GM21619 (cell line): ENCODE results near the gene ACTN4.
"Not testable (repeated sequence)": the region's sequence is repeated elsewhere in the genome, so short reads cannot be mapped to it uniquely, and the experiment has no call there.

ENCODE experiments used
- ATAC-seq: cut with Tn5 transposase; IDR thresholded peaks from one replicate; pipeline ENCODE4 v1.9.1; 2021; ENCODE audit not compliant: unreplicated experiment

Gene ACTN4

GRCh38 chr19:38647368-38647965 lies at the start of gene ACTN4:
Gene ACTN4 (plus strand): TSS chr19:38647649. CDS start chr19:38647746, 97 bp downstream.
- peak; percentile 72 for ATAC-seq

GRCh38 chr19:38599722-38600121 lies 47.7 kb upstream of the ACTN4 start:
- no peak for ATAC-seq

- not testable (repeated sequence) for ATAC-seq
Observed at GRCh38 chr19:38602856-38603255, 44.6 kb upstream of the ACTN4 start.

GRCh38 chr19:38606131-38606530 lies 41.3 kb upstream of the ACTN4 start:
- ATAC-seq: no peak

GRCh38 chr19:38614289-38614688 lies 33.2 kb upstream of the ACTN4 start:
- no peak for ATAC-seq

- no peak for ATAC-seq
Observed at GRCh38 chr19:38615007-38615581, 32.4 kb upstream of the ACTN4 start.

GRCh38 chr19:38616265-38616664 lies 31.2 kb upstream of the ACTN4 start:
- no peak for ATAC-seq

- no peak for ATAC-seq
Observed at GRCh38 chr19:38617283-38617763, 30.1 kb upstream of the ACTN4 start.

- ATAC-seq: peak; percentile 57
Observed at GRCh38 chr19:38617764-38618589, 29.5 kb upstream of the ACTN4 start, which contains the start of gene MAP4K1. Gene MAP4K1 (minus strand): TSS chr19:38617953. CDS start chr19:38617895, 58 bp downstream.

GRCh38 chr19:38618590-38619360 lies 28.7 kb upstream of the ACTN4 start, which contains the start of gene EIF3K:
Gene EIF3K (plus strand): TSS chr19:38619188. CDS start chr19:38619269, 81 bp downstream.
- peak; percentile 43 for ATAC-seq

GRCh38 chr19:38619361-38620174 lies 27.9 kb upstream of the ACTN4 start:
- no peak for ATAC-seq

GRCh38 chr19:38624822-38625221 lies 22.6 kb upstream of the ACTN4 start:
- ATAC-seq: no peak

GRCh38 chr19:38626401-38626800 lies 21.0 kb upstream of the ACTN4 start:
- no peak for ATAC-seq

GRCh38 chr19:38629568-38629967 lies 17.9 kb upstream of the ACTN4 start:
- no peak for ATAC-seq

- ATAC-seq: not testable (repeated sequence)
Observed at GRCh38 chr19:38631301-38631700, 16.1 kb upstream of the ACTN4 start.

GRCh38 chr19:38631811-38632475 lies 15.5 kb upstream of the ACTN4 start:
- not testable (repeated sequence) for ATAC-seq

- ATAC-seq: no peak
Observed at GRCh38 chr19:38632476-38633213, 14.8 kb upstream of the ACTN4 start.

GRCh38 chr19:38634757-38635482 lies 12.5 kb upstream of the ACTN4 start:
- no peak for ATAC-seq
